ENCODE data around the gene TBCA. TPM values are rescaled to one million over a fixed set of nuclear protein-coding genes. Genes with fewer than 3 reads are reported as not detected.

The TBCA gene
- polyA plus RNA-seq, 1 donor = 274 TPM

- DNase-seq (ENCODE audit: low read depth) = no peak
Measured at GRCh38 chr5:77643654-77644370, 132.3 kb downstream of the TBCA start.

- no peak for DNase-seq (ENCODE audit: low read depth)
Measured at GRCh38 chr5:77642738-77643653, 133.1 kb downstream of the TBCA start.

GRCh38 chr5:77641963-77642737 lies 134.0 kb downstream of the TBCA start:
- no peak for DNase-seq (ENCODE audit: low read depth)

GRCh38 chr5:77641397-77641943 lies 134.7 kb downstream of the TBCA start:
- no peak for DNase-seq (ENCODE audit: low read depth)

Other genes with a start within 250 kb of the TBCA start
- gene OTP, start 137.6 kb downstream of the TBCA start, polyA plus RNA-seq (ENCODE audit: insufficient read length) = not detected

Measured in forelimb muscle (tissue), 1 donor.